GM12892 (cell line): ENCODE measurements around the gene EFNA5.

Source experiments
- POLR2A ChIP-seq: IDR thresholded peaks from 2 replicates; pipeline ENCODE4 v1.6.1; 2011; ENCODE audit warnings: low read depth, low read length, control low read depth
- TAF1 ChIP-seq: IDR thresholded peaks from 2 replicates; pipeline ENCODE4 v1.6.1; 2011; ENCODE audit warnings: low read depth, mild to moderate bottlenecking, control low read depth, low read length, borderline replicate concordance

DNA sequence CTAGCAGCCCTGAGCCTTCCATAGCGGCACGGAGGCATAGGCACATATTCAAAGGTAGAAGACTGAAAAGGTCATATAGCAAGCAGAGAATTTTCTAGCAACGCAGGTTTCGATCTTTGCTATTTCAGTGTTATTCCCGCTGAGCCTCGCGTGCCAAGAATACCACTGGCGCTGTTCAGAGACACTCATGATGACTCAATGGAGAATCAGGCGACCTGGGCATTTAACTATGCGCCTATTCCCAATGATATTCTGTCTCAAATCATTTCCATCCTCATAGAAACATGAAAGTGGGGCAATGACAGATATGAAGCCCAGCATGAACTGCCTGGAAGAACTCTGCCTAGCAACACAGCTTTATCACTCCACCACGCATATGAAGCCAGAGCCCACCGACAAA is 59.9 kb downstream of the EFNA5 start:
- no peak for TF ChIP-seq POLR2A
- no peak for TF ChIP-seq TAF1
